GM21576 (cell line): ENCODE data around the gene POLR1A.

ENCODE experiments used
- ATAC-seq: cut with Tn5 transposase; IDR thresholded peaks from one replicate; pipeline ENCODE4 v1.9.1; 2021; ENCODE audit warnings: mild to moderate bottlenecking, moderate library complexity; ENCODE audit not compliant: unreplicated experiment

The POLR1A gene

GRCh38 chr2:86065512-86065911, 40.2 kb downstream of the POLR1A start:
- no peak for ATAC-seq

GRCh38 chr2:86064006-86064405, 41.7 kb downstream of the POLR1A start:
- ATAC-seq: no peak

DNA sequence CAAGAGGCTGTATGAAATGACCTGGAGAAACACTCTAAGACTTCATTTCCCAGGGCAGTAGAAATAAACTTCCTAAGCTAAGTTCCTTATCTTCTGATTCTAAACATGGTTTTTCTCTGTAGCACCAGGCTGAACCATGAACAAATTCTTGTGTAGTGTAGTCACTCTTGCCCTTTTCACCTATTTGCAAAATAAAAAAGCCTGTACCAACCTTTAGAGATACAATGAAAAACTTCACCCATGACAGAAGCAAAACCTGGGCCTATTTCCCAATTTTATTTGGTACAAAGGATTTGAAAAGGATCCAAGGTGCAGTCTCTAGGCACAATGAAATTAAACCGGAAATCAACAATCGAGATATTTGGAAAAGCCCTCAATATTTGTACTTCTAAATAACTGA, 43.6 kb downstream of the POLR1A start:
- no peak for ATAC-seq

GRCh38 chr2:86056590-86057331, 48.9 kb downstream of the POLR1A start:
- no peak for ATAC-seq

- ATAC-seq: no peak
These were observed 50.4 kb downstream of the POLR1A start for GRCh38 chr2:86055314-86055713.

DNA sequence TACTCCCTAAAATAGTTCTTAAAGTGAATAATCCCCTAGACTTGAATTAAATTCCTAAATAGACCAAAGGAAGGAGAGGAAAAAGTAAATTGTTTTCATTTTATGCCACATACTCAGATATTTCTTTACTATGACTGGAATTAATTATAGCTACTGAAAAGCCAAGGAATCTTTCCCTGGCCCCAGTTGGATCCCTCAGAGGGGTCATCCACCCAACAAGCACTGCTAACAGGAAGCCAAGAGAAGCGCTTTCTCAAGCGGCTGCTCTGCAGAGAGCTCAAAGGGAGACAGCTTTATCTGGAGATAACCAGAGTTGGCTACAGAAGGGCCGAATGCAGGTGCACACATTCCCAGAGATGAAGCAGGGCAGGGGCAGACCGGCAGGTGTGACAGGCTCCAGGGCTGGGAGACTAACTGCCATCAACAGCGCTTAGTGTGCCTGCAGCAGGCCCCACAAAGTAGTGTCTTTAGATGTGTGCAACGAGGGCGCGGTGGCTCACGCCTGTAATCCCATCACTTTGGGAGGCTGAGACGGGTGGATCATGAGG, 51.1 kb downstream of the POLR1A start:
- ATAC-seq: no peak

GRCh38 chr2:86053166-86053565, 52.5 kb downstream of the POLR1A start:
- ATAC-seq: no peak

DNA sequence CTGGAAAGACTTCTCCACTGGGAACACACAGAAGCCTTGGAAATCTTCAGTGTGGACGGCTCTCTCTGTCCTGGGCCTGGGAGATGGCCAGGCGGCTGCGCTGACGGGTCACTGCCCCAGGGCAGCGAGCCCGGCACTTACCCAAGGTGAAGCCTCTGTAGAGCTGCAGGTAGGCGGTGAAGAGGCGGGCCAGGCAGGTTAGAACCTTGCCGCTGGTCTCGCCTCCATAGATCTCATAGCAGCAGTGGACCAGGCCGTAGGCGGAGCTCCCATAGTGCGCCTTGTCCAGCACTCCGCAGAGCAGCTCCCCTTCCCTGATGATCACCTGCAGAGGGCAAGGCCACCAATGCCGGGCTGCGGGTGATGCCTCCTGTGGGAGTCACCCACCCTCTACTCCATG, 53.0 kb downstream of the POLR1A start:
- no peak for ATAC-seq

DNA sequence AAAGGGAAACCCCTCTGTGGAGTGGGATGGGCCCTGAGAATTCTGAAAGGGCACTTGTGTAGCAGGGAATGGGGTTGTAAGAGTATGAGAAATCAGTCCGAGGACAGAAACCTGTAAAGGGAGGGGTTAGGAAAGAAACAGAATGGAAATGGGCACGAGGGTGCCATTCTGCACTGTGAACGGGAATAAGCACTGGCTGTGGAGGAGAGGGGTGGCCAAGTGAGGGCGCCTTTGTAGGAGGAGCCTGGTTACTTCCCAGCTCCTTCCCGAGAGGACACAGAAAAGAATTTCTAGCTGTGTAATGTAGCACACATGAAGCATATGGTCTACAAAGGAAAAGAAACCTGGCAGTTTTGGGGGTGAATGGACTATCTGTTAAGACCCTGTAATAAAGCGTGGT, 53.4 kb downstream of the POLR1A start:
- no peak for ATAC-seq

DNA sequence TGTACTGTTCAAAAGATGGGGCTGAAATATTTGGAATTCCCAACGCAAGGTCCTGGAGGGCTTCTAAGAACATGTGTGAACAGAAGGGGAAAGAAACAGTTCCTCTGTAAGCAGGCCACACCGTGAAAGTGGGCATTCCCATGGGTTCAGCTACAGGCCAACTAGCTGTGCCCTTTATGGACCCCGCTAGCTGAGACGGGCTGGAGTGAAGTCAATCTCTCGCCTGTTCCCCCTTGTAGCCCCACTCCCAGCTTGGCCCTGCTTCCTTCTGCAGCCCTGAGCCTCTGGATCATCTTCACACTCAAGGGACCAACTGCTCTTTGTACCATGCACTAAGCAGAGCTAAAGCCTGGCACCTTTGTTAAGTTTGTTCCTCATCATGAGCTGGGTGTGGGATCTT, 55.4 kb downstream of the POLR1A start:
- ATAC-seq: no peak

DNA sequence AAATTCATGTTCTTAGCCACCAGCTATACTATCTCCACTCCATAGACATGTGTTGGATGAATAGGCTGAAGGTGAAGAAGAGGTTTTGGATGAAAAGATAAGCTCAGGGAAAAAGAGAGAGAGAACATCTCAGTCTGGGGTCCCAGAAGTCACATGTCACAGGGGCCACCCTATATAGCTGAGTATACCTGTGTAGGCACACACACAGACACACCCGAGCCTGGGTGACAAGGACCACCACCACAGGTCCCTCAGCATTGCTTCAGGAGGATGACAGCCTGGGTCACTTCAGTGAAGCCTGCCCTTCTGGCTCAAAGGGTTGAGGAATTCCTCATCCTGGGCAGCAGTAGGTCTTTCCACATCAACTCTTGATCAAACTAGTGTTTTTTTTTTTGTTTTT, 56.2 kb downstream of the POLR1A start:
- no peak for ATAC-seq

DNA sequence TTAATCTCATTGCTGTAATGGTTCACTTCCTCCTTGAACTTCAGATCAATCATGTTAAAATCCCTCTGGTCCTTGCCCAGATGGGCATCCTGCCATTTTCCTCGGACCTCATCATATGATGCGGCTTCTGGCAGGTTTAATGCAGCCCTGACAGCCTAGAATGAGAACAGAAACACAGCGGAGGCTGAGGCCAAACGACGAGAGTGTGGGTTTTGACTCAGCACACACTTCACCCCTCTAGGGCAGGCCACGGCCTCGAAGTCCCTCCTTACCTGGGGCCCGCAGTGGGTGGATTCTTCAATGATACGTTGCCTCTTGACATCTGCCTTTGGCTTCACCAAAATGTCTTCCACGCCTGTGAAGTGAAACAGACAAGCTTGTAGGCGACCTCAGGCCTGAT, 56.8 kb downstream of the POLR1A start:
- no peak for ATAC-seq

DNA sequence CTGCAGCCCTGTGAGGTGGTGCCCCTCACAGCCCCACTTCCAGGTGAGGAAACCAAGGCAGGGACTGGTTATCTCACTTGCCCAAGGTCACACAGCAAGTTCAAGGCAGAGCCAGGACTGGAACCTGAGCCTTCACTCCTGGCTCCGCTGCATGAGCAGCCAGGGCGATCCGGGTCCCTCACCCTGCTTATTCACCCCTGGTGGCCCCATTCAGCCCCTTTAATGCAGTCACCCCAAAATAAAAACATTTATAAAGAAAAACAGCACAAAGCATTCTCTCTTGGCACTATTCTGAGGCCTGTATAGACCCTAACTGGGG, 57.3 kb downstream of the POLR1A start:
- ATAC-seq: no peak

- no peak for ATAC-seq
These were observed 57.9 kb downstream of the POLR1A start for GRCh38 chr2:86047575-86048382.

DNA sequence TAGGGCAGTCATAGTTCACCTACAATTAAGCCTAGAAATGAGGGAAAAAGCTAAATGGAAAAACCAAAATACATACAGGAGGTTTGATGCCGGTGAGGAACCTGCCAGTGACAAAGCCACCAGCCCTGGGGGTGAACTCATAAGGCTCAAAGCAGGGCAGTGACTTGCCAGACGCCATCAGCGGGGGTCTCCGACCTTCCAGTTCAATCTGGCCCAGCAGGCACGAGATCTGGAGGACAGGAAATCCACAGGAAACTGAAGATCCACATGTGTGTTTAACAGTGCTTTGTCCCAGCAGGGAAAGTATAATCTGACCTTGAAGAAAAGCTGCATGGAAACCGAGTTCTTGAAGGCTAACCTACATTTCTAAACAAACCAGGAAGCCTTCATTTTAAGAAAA, 60.1 kb downstream of the POLR1A start:
- no peak for ATAC-seq

- ATAC-seq: no peak
These were observed 61.1 kb downstream of the POLR1A start for GRCh38 chr2:86044614-86045013.

DNA sequence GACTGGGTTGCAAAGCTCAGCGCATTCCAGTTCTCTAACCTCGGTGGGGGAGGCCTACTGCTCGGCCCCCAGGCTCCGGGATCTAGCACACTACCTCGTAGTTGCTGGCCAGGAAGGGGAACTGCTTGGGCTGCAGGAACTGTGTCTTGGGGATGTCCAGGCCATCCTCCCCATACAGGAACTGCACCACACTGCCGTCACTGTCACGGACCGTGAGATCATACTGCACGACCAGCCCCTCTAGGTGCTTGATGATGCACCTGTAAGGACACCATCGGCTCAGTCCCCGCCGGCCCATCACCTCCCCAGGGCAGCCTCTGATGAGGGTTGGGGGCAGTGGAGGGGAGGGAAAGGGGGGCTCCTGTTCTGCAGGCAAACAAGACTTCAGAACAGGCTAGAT, 61.6 kb downstream of the POLR1A start:
- ATAC-seq: no peak

GRCh38 chr2:86042256-86043168, 63.2 kb downstream of the POLR1A start:
- no peak for ATAC-seq

GRCh38 chr2:86039963-86040655, 65.6 kb downstream of the POLR1A start:
- no peak for ATAC-seq

- ATAC-seq: no peak
These were observed 66.3 kb downstream of the POLR1A start for GRCh38 chr2:86039178-86039962.
